HepG2 (cell line): Measurements from ENCODE around the gene ADAM10. TPM values are rescaled to one million over a fixed set of nuclear protein-coding genes. Genes with fewer than 3 reads are reported as not detected.
A peak's percentile ranks its signal among the peaks of the same experiment; 100 is the strongest.

ENCODE experiments used
- ATAC-seq: fragments of 200-7000 bp; cut with Tn5 transposase; 3 replicates; pipeline ENCODE4 v1.9.1; 2020; ENCODE audit warnings: mild to moderate bottlenecking, moderate library complexity
- BruUV-seq: library from RNA; stranded (reverse); fragments of 400-500 nt; replicated peaks from 2 replicates; lab custom pipeline; 2021; lab: Mats Ljungman, UMichigan
- CTCF ChIA-PET: fragments of 300-600 bp; formaldehyde crosslinking; extraction: SDS; loops from one replicate; lab custom pipeline; 2021; ENCODE audit warnings: low total read pairs, inconsistent platforms, low intra/inter-chr PET ratio; lab: Yijun Ruan, JAX
- POLR2A ChIA-PET: fragments of 350-600 bp; sonication (Branson Sonifier 250); formaldehyde crosslinking; loops from one replicate; lab custom pipeline; 2020; ENCODE audit warnings: antibody characterized with exemption, inconsistent platforms; lab: Yijun Ruan, JAX
- DNase-seq: peaks from one replicate; pipeline ENCODE4 v3.0.0-alpha.2; 2015; ENCODE audit warnings: low spot score
- FAIRE-seq: peaks from 3 replicates; lab custom pipeline; 2011; peaks lifted over from hg19 to GRCh38; lab: Jason Lieb, UNC
- H2AFZ ChIP-seq: one replicate; pipeline ENCODE4 v1.6.1; 2011; ENCODE audit warnings: low read length, inconsistent platforms
- H3K27ac ChIP-seq: fragments of 300-600 bp; 3 replicates; pipeline ENCODE4 v1.8.0; 2011; ENCODE audit warnings: mixed run types, mild to moderate bottlenecking, mixed read lengths, low read length, inconsistent platforms; ENCODE audit not compliant: insufficient read depth; ENCODE audit errors: extremely low read length
- H3K27me3 ChIP-seq, 2 experiments: fragments of 200-600 bp in 1 of 2; 2 replicates in 1 of 2; 3 replicates in 1 of 2; pipeline versions ENCODE4 v1.6.0 to v1.8.0; 2011; ENCODE audit warnings: low read length in 2 of 2, mild to moderate bottlenecking in 2 of 2, moderate library complexity in 2 of 2, inconsistent platforms in 1 of 2; ENCODE audit not compliant: insufficient read depth in 2 of 2, control insufficient read depth in 1 of 2
- H3K36me3 ChIP-seq, 2 experiments: fragments of 200-600 bp in 1 of 2; replicated peaks in 1 of 2; 2 replicates in 1 of 2; 3 replicates in 1 of 2; pipeline versions ENCODE4 v1.5.1 to v1.8.0; 2011; ENCODE audit warnings: low read length in 2 of 2, inconsistent platforms in 1 of 2; ENCODE audit not compliant: insufficient read depth in 2 of 2, control insufficient read depth in 1 of 2
- H3K4me1 ChIP-seq: 2 replicates; pipeline ENCODE4 v1.5.1; 2012; ENCODE audit warnings: low read length, inconsistent platforms; ENCODE audit not compliant: insufficient read depth
- H3K4me2 ChIP-seq: 2 replicates; pipeline ENCODE4 v1.6.0; 2011; ENCODE audit warnings: low read depth, low read length, inconsistent platforms
- H3K4me3 ChIP-seq, 3 experiments: fragments of 200-600 bp in 1 of 3; sonication (generic), shearing (Covaris generic) in 1 of 3; replicated peaks in 1 of 3; 2 replicates each; pipeline ENCODE4 v1.5.1; 2011 to 2016; ENCODE audit warnings: low read length in 3 of 3, inconsistent platforms in 2 of 3, low read depth in 2 of 3, mild to moderate bottlenecking in 2 of 3, control low read depth in 1 of 3, mixed read lengths in 1 of 3; ENCODE audit not compliant: insufficient read depth in 1 of 3
- H3K79me2 ChIP-seq: one replicate; pipeline ENCODE4 v1.6.1; 2011; ENCODE audit warnings: low read length, inconsistent platforms; ENCODE audit not compliant: insufficient read depth
- H3K9ac ChIP-seq: 2 replicates; pipeline ENCODE4 v1.6.0; 2011; ENCODE audit warnings: mild to moderate bottlenecking, low read depth, low read length, inconsistent platforms; ENCODE audit not compliant: insufficient read depth
- H3K9me3 ChIP-seq: 2 replicates; pipeline ENCODE4 v1.5.1; 2012; ENCODE audit warnings: mild to moderate bottlenecking, low read length
- H4K20me1 ChIP-seq: 2 replicates; pipeline ENCODE4 v1.6.0; 2011; ENCODE audit warnings: inconsistent platforms, mild to moderate bottlenecking, low read length, moderate library complexity; ENCODE audit not compliant: insufficient read depth
- KLF15 ChIP-seq: sonication (generic); formaldehyde crosslinking; IDR thresholded peaks from 2 replicates; pipeline ENCODE4 v1.8.1; 2023; ENCODE audit warnings: borderline replicate concordance, mild to moderate bottlenecking, inconsistent platforms, missing genetic modification reagents, mixed read lengths
- KLF9 ChIP-seq: IDR thresholded peaks from 2 replicates; pipeline ENCODE4 v1.6.1; 2016; ENCODE audit warnings: low read depth
- RAD21 ChIP-seq: fragments of 450-650 bp; formaldehyde crosslinking; IDR thresholded peaks from 2 replicates; pipeline ENCODE4 v1.5.0; 2020; ENCODE audit warnings: mild to moderate bottlenecking
- ZNF121 ChIP-seq: sonication (generic); formaldehyde crosslinking; IDR thresholded peaks from 2 replicates; pipeline ENCODE4 v1.5.0; 2020; ENCODE audit warnings: mild to moderate bottlenecking, missing genetic modification reagents
- ZNF264 ChIP-seq: sonication (generic); formaldehyde crosslinking; IDR thresholded peaks from 2 replicates; pipeline ENCODE4 v1.4.0; 2020; ENCODE audit warnings: missing genetic modification reagents
- ZNF30 ChIP-seq: sonication (generic); formaldehyde crosslinking; IDR thresholded peaks from 2 replicates; pipeline ENCODE4 v1.5.0; 2020; ENCODE audit warnings: mild to moderate bottlenecking, missing genetic modification reagents
- WGBS: methylation state at CpG from one replicate; pipeline ENCODE4 v1.1.6; 2017; ENCODE audit warnings: low lambda C conversion rate; 5-methylcytosine and 5-hydroxymethylcytosine counted together
- in situ Hi-C: cut with HindIII; loops from 2 replicates; pipeline ENCODE4 v1.10.0; 2017; ENCODE audit warnings: low pct_unique_long_range_greater_than_20kb; ENCODE audit not compliant: extremely low pct_ligation_motif_present
- intact Hi-C: fragments of 100-400 bp; cut with micrococcal nuclease; formaldehyde crosslinking; loops from one replicate; pipeline ENCODE4 v1.10.0; 2022; ENCODE audit not compliant: unreplicated experiment
- polyA plus RNA-seq, 8 experiments: library from polyadenylated mRNA; depleted of rRNA in 3 of 8; stranded (reverse) in 7 of 8; unstranded in 1 of 8; fragments of >200 nt; fragmentation: Illumina TruSeq in 4 of 8; extraction: Trizol in 4 of 8; gene quantifications; 2 replicates each; pipeline versions ENCODE4 v1.2.1 to v1.2.3, GENCODE V29; 2011 to 2016; ENCODE audit warnings: low read depth in 4 of 8, missing spikeins in 1 of 8, mixed read lengths in 1 of 8; ENCODE audit not compliant: insufficient read depth in 1 of 8
- total RNA-seq, 5 experiments: library from RNA; depleted of rRNA; stranded (reverse); fragments of >200 nt; fragmentation: Illumina TruSeq; extraction: Trizol; gene quantifications; 2 replicates each; pipeline ENCODE4 v1.2.3, GENCODE V29; 2016; ENCODE audit warnings: low read depth in 1 of 5
- TF ChIP-seq, protein P1 (sequence below): fragments of 450-650 bp; IDR thresholded peaks from 2 replicates; pipeline ENCODE4 v1.6.1; 2016

Gene ADAM10
- total and polyA plus RNA-seq, 2 of the 13 experiments (the other 11 are each of a cell fraction or from before 2014, with no cell fraction given), result 92.7 to 125 TPM

DNA sequence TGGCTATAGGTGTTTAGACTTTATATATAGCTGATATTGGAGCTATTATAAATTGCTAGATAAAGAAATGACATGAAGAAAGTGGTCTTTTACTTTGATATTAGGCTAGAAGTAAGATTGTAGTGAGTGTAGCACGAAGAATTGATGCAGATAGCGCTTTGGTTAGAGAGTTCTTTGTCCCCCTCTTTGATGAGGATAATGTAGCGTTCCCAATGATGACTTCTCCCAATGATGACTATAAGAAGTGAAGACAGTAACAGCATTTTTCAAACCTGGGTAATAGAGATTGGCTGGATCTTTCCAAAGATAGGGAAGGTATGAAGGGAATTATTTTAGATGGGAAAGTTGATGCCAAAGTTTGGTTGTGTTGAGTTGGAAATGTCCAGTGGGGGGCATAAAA lies 25.9 kb upstream of the ADAM10 start:
- Histone ChIP-seq H4K20me1 (peaks cover 12% of the 10 kb centered on the region; the same call in 1 of the 2 replicates), H2AFZ (no peak overlapping the region), H3K9ac (no peak overlapping the region), H3K9me3 (no peaks in the 10 kb centered on the region), H3K4me3 (no peak overlapping the region; a peak in 1 of 6 replicates), H3K4me2 (no peak overlapping the region; the same call in 1 of the 2 replicates), H3K36me3 (peaks cover 0 to 13% of the 10 kb centered on the region in 2 experiments), H3K79me2 (peaks cover 71% of the 10 kb centered on the region), H3K4me1 (peaks cover 45% of the 10 kb centered on the region), H3K27ac (no peak overlapping the region), H3K27me3 (no peaks in the 10 kb centered on the region; a peak in 1 of 5 replicates)
- CTCF ChIA-PET, result no interaction called here
- in situ Hi-C loops (no loop called here), intact Hi-C loops (no loop called here)
- DNase-seq (no peak), ATAC-seq (no peak), FAIRE-seq (no peak)
- no TSS peak for BruUV-seq
- no peak for TF ChIP-seq RAD21 (CRISPR knock-in tag)
- TF ChIP-seq, protein P1, sequence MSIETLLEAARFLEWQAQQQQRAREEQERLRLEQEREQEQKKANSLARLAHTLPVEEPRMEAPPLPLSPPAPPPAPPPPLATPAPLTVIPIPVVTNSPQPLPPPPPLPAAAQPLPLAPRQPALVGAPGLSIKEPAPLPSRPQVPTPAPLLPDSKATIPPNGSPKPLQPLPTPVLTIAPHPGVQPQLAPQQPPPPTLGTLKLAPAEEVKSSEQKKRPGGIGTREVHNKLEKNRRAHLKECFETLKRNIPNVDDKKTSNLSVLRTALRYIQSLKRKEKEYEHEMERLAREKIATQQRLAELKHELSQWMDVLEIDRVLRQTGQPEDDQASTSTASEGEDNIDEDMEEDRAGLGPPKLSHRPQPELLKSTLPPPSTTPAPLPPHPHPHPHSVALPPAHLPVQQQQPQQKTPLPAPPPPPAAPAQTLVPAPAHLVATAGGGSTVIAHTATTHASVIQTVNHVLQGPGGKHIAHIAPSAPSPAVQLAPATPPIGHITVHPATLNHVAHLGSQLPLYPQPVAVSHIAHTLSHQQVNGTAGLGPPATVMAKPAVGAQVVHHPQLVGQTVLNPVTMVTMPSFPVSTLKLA, result no peak
- no peak for TF ChIP-seq ZNF264 (CRISPR knock-in tag)
- no peak for TF ChIP-seq ZNF30 (CRISPR knock-in tag)
- TF ChIP-seq KLF15 (CRISPR knock-in tag), result no peak
- 96% methylated on average over 3 of the region's 3 CpGs for WGBS
- POLR2A ChIA-PET, result no interaction called here

DNA sequence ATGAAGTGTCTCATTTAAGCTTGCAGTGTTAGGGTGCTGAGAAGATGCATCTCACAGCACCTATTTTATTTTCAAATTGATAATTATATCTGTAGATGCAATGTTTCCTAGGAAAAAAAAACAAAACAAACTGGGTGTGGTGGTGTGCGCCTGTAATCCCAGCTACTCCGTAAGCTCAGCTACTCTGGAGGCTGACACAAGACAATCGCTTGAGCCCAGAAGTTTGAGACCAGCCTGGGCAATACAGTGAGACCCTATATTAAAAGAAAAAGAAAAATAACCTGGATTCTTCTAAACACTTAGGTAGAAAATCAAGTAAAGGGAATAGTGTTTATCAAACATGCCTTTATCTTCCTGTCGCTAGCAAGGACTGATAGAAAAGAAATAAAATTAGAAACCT lies 23.5 kb upstream of the ADAM10 start:
- no TSS peak for BruUV-seq
- Histone ChIP-seq H3K36me3 (peaks cover 0 to 6% of the 10 kb centered on the region in 2 experiments; a peak in 4 of 5 replicates), H3K27ac (no peak overlapping the region), H2AFZ (no peak overlapping the region), H3K9ac (peak overlapping the region; percentile 78), H3K9me3 (no peaks in the 10 kb centered on the region), H3K79me2 (peaks cover 58% of the 10 kb centered on the region), H3K27me3 (no peaks in the 10 kb centered on the region; a peak in 1 of 5 replicates), H3K4me3 (peak overlapping the region; percentile 81 to 94 (median 94)), H3K4me1 (peaks cover 45% of the 10 kb centered on the region), H3K4me2 (peak overlapping the region; percentile 78)
- intact Hi-C loops, result loop anchor here (5.0 kb wide), 1 partner anchor 546 kb away; no protein-coding TSS in a partner anchor
- WGBS, result 56% methylated on average over 4 of the region's 4 CpGs
- CTCF ChIA-PET, result no interaction called here
- no peak for FAIRE-seq
- peak; percentile 92 for TF ChIP-seq ZNF121
- no peak for TF ChIP-seq KLF9
- TF ChIP-seq, all 625 proteins: peak for 1
- in situ Hi-C loops, result no loop called here
- no peak for ATAC-seq
- DNase-seq, result no peak
- POLR2A ChIA-PET, result interaction anchor here (1.0 to 1.3 kb wide), 2 partner anchors 23 to 92 kb away, joined by 3 to 5 read pairs; no protein-coding TSS in a partner anchor
- peaks cover 10% of the 10 kb centered on the region; the same call in 1 of the 2 replicates for H4K20me1 ChIP-seq
